Mesodermal cell (in vitro differentiated cells): ENCODE data around the gene RNF207.

Source experiments
- H3K27ac ChIP-seq: 2 replicates; pipeline ENCODE4 v1.7.0; 2013; ENCODE audit warnings: mild to moderate bottlenecking, low read depth, low read length, moderate library complexity; ENCODE audit not compliant: severe bottlenecking
- H3K36me3 ChIP-seq: 2 replicates; pipeline ENCODE4 v1.7.1; 2013; ENCODE audit warnings: mild to moderate bottlenecking, low read length, moderate library complexity; ENCODE audit not compliant: control insufficient read depth, insufficient read depth
- H3K4me1 ChIP-seq: one replicate; pipeline ENCODE4 v1.7.1; 2013; ENCODE audit warnings: mild to moderate bottlenecking, low read length; ENCODE audit not compliant: insufficient read depth, control insufficient read depth, poor library complexity, severe bottlenecking
- H3K4me3 ChIP-seq: 2 replicates; pipeline ENCODE4 v1.7.0; 2013; ENCODE audit warnings: low read length, control low read depth, mild to moderate bottlenecking; ENCODE audit not compliant: insufficient read depth, poor library complexity, severe bottlenecking; ENCODE audit errors: extremely low read depth
- H3K9me3 ChIP-seq: 2 replicates; pipeline ENCODE4 v1.7.1; 2013; ENCODE audit warnings: mild to moderate bottlenecking, low read length, moderate library complexity; ENCODE audit not compliant: control insufficient read depth
- WGBS, 2 experiments: methylation state at CpG; one replicate each; pipeline ENCODE4 v1.1.5; 2013; ENCODE audit warnings: missing lambda C conversion rate in 2 of 2; ENCODE audit not compliant: insufficient coverage in 2 of 2; 5-methylcytosine and 5-hydroxymethylcytosine counted together

RNF207 gene

GRCh38 chr1:6175411-6175828, 30.5 kb upstream of the RNF207 start:
- Histone ChIP-seq H3K9me3 (no peaks in the 10 kb centered on the region), H3K36me3 (no peaks in the 10 kb centered on the region), H3K4me3 (no peak overlapping the region), H3K27ac (no peak overlapping the region), H3K4me1 (peaks cover 3% of the 10 kb centered on the region)
- WGBS, 2 experiments, result 85 to 92% methylated on average over 6 of the region's 6 CpGs

- no peak overlapping the region for H3K4me3 ChIP-seq
- 86 to 88% methylated on average over 2 of the region's 5 CpGs for WGBS, 2 experiments
- H3K36me3 ChIP-seq, result no peaks in the 10 kb centered on the region
- H3K4me1 ChIP-seq, result peaks cover 3% of the 10 kb centered on the region
- no peak overlapping the region for H3K27ac ChIP-seq
- no peaks in the 10 kb centered on the region for H3K9me3 ChIP-seq
Measured at GRCh38 chr1:6176779-6177178, 29.1 kb upstream of the RNF207 start.

DNA sequence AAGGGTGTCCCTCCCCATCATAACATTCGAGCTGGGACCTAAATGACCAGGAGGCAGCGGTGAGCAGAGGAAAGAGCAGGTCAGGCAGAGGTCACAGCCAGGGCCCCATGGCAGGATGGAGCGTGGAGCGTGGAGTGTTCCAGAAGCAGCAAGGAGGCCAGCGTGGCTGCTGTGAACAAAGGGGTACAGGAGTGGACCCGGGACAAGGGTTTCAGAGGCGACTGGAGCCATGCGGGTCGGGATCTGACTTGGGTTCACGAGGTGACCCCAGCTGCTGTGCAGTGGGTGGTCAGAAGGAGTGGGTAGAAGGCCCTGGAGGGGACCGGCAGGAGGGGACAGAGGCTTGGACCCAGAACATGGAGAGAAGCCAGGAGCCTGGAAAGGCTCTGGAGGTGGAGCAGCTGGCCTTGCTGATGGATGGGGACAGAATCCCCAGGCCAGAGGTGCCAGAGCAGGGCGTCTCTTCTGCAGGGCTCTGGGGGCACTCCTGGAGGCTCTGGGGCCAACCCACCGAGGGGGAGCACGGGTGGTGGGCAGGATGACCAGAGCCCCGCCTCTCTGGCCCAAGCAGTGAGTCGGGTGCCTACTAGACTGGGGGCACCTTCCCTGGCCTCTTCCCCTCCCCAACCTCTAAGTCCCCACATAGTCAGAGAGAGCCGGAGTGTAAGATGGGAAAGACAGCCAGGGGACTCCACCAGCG, 28.1 kb upstream of the RNF207 start:
- Histone ChIP-seq H3K9me3 (no peaks in the 10 kb centered on the region), H3K4me3 (no peak overlapping the region), H3K27ac (no peak overlapping the region), H3K4me1 (peaks cover 3% of the 10 kb centered on the region), H3K36me3 (no peaks in the 10 kb centered on the region)
- 80 to 93% methylated on average over 13 to 15 of the region's 18 CpGs for WGBS, 2 experiments

DNA sequence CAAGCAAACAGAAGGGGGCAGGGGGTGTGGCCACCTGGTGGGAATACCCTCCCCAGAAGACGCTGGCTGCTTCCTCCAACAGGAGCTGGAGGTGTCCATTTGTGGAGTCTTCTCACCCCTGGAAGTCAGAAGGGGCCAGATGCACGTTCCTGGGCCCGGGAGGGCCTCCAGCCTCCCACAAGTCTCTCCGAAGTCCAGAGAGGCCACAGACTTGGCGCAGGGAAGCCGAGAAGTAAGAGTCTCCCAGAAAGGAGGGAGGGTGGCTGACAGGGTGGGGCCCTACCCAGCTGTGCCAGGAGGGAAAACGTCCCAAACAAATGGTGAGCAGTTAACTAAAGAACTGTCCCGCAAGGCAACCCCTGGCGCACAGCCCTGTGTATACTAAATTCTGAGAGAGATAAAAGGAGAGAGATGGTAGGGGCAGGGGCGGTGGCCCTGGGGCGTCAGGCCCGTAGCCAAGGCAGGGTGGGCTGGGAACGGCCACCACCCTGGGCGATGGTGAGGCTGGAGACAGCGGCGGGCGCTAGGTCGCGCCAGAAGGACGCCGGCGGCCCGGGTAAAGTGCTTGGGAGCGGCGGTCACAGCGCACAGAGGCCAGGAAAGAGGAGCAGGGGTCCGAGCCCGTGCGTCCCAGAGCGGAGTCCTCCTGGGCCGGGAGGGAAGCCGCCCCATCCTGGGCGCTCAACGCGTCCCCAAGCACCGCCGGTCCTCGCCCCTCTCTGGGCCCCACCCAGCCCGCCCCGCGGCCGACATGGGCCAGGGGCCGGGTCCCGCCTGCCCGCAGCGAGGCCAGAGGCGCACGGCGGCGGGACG, 27.0 kb upstream of the RNF207 start:
- Histone ChIP-seq H3K4me1 (peaks cover 6% of the 10 kb centered on the region), H3K36me3 (no peaks in the 10 kb centered on the region), H3K27ac (no peak overlapping the region), H3K4me3 (no peak overlapping the region), H3K9me3 (no peaks in the 10 kb centered on the region)
- WGBS, 2 experiments, result 10 to 11% methylated on average over 34 to 50 of the region's 51 CpGs

- Histone ChIP-seq H3K9me3 (no peaks in the 10 kb centered on the region), H3K4me3 (no peak overlapping the region), H3K27ac (no peak overlapping the region), H3K4me1 (peaks cover 6% of the 10 kb centered on the region), H3K36me3 (peaks cover 6% of the 10 kb centered on the region)
- WGBS, 2 experiments, result 0% methylated on average over 24 to 48 of the region's 92 CpGs
Measured at GRCh38 chr1:6179564-6180175, 26.2 kb upstream of the RNF207 start.

DNA sequence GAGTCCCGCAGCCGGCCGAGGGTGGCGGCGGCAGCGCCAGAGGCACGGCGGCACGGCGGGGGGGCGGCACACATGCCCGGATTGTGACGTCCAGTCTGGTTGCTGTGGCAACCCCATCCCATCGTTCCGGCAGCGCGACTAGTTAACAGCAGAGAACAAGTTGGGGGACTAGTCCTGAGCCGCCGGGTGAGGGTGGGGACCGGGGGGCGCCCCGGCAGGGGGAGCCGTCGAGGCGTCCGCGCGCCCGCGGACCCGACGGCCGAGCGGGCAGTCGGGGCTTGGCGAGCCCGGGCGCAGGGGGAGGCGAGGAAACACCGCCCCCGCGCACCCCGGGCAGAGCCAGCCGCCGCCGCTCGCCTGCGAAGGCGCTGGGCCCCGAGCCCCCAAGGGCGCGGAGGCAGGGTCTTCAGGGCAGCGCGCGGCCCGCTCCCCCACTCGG, 25.6 kb upstream of the RNF207 start, which contains the start of gene CHD5:
TSS of gene CHD5 (minus strand) at position 54 of the 439 bp plus-strand sequence. CDS start 298 bp downstream, outside the sequence.
- WGBS, 2 experiments, result 2% methylated on average over 51 to 57 of the region's 57 CpGs
- Histone ChIP-seq H3K36me3 (peaks cover 10% of the 10 kb centered on the region), H3K27ac (no peak within 1 kb of the TSS), H3K4me3 (no peak within 1 kb of the TSS), H3K4me1 (peaks cover 6% of the 10 kb centered on the region), H3K9me3 (no peaks in the 10 kb centered on the region)

DNA sequence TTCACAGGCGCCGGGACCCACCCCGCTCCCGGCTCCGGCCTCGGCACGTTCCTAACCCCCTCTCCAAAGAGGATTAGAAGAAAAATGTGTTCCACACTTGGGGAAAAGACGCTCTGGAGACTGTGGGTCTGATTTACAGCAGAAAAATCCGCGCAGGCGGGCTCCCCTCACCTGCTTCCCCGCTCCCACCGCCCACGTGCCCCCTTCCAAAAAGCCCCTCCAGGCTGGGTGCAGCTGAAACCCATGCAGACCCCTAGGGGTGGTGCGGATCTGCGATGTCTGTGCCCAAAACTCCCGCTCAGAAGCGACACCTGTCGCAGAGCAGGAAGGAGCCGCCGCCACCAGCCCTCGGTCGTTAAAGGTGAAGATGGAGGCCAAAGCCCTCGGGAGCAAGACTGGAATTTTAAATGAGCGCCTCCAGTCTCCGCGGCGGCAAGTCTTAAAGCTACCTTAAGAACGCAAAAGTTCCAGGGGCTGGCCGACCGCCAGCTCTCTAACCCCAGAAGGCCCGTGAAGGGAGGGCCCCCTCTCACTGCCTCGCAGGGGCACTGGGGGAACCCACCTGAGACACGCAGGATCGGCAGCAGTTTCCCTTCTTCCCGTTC, 25.1 kb upstream of the RNF207 start:
- peaks cover 16% of the 10 kb centered on the region for H3K36me3 ChIP-seq
- no peak overlapping the region for H3K27ac ChIP-seq
- no peak overlapping the region for H3K4me3 ChIP-seq
- no peaks in the 10 kb centered on the region for H3K9me3 ChIP-seq
- WGBS, 2 experiments, result 7 to 9% methylated on average over 24 to 33 of the region's 36 CpGs
- H3K4me1 ChIP-seq, result peaks cover 6% of the 10 kb centered on the region

- Histone ChIP-seq H3K9me3 (no peaks in the 10 kb centered on the region), H3K4me3 (no peak overlapping the region), H3K36me3 (peaks cover 19% of the 10 kb centered on the region), H3K4me1 (peaks cover 6% of the 10 kb centered on the region), H3K27ac (no peak overlapping the region)
- WGBS, 2 experiments, result 23 to 37% methylated on average over 5 to 8 of the region's 10 CpGs
Measured at GRCh38 chr1:6181347-6181770, 24.6 kb upstream of the RNF207 start.

DNA sequence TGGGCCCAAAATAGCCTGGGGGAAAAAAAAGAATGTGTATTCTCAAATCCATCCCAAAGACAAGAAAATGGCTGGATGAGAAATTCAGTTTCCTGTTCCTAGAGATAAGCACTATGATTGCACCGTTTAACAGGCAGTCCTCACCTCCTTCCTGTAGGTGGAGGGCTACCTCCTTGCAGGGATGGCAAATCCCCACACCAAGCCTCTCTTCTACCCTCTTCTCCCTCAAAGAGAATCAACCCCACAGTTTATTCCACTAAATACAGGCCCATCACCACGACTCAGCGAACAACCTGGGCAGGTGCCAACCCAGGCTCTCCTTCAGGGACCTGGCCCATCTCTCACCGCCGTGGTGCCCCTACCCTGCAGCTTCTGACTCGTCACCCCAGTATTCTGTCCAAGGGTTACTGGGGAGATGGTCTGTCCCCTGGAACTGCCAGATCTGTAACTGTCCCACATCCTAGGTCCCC, 22.4 kb upstream of the RNF207 start:
- Histone ChIP-seq H3K27ac (no peak overlapping the region), H3K9me3 (no peaks in the 10 kb centered on the region), H3K4me1 (peaks cover 6% of the 10 kb centered on the region), H3K36me3 (peaks cover 37% of the 10 kb centered on the region), H3K4me3 (no peak overlapping the region)
- WGBS, 2 experiments, result 66 to 77% methylated on average over 5 to 6 of the region's 6 CpGs

GRCh38 chr1:6184083-6184783, 21.7 kb upstream of the RNF207 start:
- no peak overlapping the region for H3K27ac ChIP-seq
- H3K36me3 ChIP-seq, result peaks cover 43% of the 10 kb centered on the region
- 91 to 98% methylated on average over 5 to 8 of the region's 13 CpGs for WGBS, 2 experiments
- H3K4me3 ChIP-seq, result no peak overlapping the region
- no peaks in the 10 kb centered on the region for H3K9me3 ChIP-seq
- H3K4me1 ChIP-seq, result peaks cover 3% of the 10 kb centered on the region
